8988T (cell line): ENCODE measurements around the gene TANK.
"Not testable (repeated sequence)": the region's sequence is repeated elsewhere in the genome, so short reads cannot be mapped to it uniquely, and the experiment has no call there.

ENCODE experiments used
- DNase-seq: peaks from one replicate; pipeline ENCODE4 v3.0.0; 2011

The TANK gene

GRCh38 chr2:161170377-161170776 is 10.1 kb downstream of the TANK start:
- no peak for DNase-seq

- no peak for DNase-seq
Measured at GRCh38 chr2:161170958-161171932, 11.0 kb downstream of the TANK start.

- DNase-seq = no peak
Measured at GRCh38 chr2:161172901-161173540, 12.8 kb downstream of the TANK start.

- no peak for DNase-seq
Measured at GRCh38 chr2:161173541-161174194, 13.4 kb downstream of the TANK start.

GRCh38 chr2:161177969-161178368 is 17.7 kb downstream of the TANK start:
- no peak for DNase-seq

GRCh38 chr2:161178756-161179155 is 18.5 kb downstream of the TANK start:
- no peak for DNase-seq

- DNase-seq = no peak
Measured at GRCh38 chr2:161190050-161190449, 29.8 kb downstream of the TANK start.

GRCh38 chr2:161195602-161196001 is 35.4 kb downstream of the TANK start:
- DNase-seq = not testable (repeated sequence)

- no peak for DNase-seq
Measured at GRCh38 chr2:161199912-161200701, 39.9 kb downstream of the TANK start.

GRCh38 chr2:161204846-161205245 is 44.6 kb downstream of the TANK start:
- DNase-seq = no peak

- DNase-seq = no peak
Measured at GRCh38 chr2:161206471-161207032, 46.3 kb downstream of the TANK start.

- DNase-seq = no peak
Measured at GRCh38 chr2:161207941-161208340, 47.7 kb downstream of the TANK start.

GRCh38 chr2:161208527-161209139 is 48.4 kb downstream of the TANK start:
- no peak for DNase-seq

- no peak for DNase-seq
Measured at GRCh38 chr2:161209902-161210301, 49.7 kb downstream of the TANK start.

- no peak for DNase-seq
Measured at GRCh38 chr2:161217597-161218185, 57.5 kb downstream of the TANK start.

- DNase-seq = no peak
Measured at GRCh38 chr2:161219211-161219610, 59.0 kb downstream of the TANK start.

GRCh38 chr2:161223139-161223732 is 63.0 kb downstream of the TANK start:
- DNase-seq = no peak

- DNase-seq = no peak
Measured at GRCh38 chr2:161228511-161229240, 68.4 kb downstream of the TANK start.

- no peak for DNase-seq
Measured at GRCh38 chr2:161230959-161231358, 70.7 kb downstream of the TANK start.

GRCh38 chr2:161232571-161232970 is 72.3 kb downstream of the TANK start:
- no peak for DNase-seq
